H9 (cell line): ENCODE results near the gene ATG2B. TPM values are rescaled to one million over a fixed set of nuclear protein-coding genes. Genes with fewer than 3 reads are reported as not detected.

Source experiments
- DNase-seq: peaks from one replicate; pipeline ENCODE4 v3.0.0-alpha.2; 2017
- H2AFZ ChIP-seq: one replicate; pipeline ENCODE4 v1.6.1; 2013; ENCODE audit warnings: mild to moderate bottlenecking, low read length, control low read depth, moderate library complexity
- H2AK5ac ChIP-seq: 2 replicates; pipeline ENCODE4 v1.6.1; 2013; ENCODE audit warnings: low read length, control low read depth, mixed read lengths; ENCODE audit not compliant: insufficient read length
- H2BK120ac ChIP-seq: one replicate; pipeline ENCODE4 v1.6.1; 2013; ENCODE audit warnings: low read depth, mild to moderate bottlenecking, low read length, control low read depth, inconsistent platforms; ENCODE audit not compliant: poor library complexity, severe bottlenecking
- H2BK12ac ChIP-seq: 2 replicates; pipeline ENCODE4 v1.6.1; 2013; ENCODE audit warnings: low read length, control low read depth, mixed read lengths, low read depth; ENCODE audit not compliant: insufficient read length
- H2BK15ac ChIP-seq: 2 replicates; pipeline ENCODE4 v1.6.1; 2013; ENCODE audit warnings: low read depth, low read length, control low read depth
- H2BK20ac ChIP-seq: one replicate; pipeline ENCODE4 v1.6.1; 2013; ENCODE audit warnings: low read depth, mild to moderate bottlenecking, low read length, control low read depth, inconsistent platforms; ENCODE audit not compliant: poor library complexity, severe bottlenecking
- H2BK5ac ChIP-seq: 2 replicates; pipeline ENCODE4 v1.6.1; 2013; ENCODE audit warnings: low read length, control low read depth, mixed read lengths; ENCODE audit not compliant: insufficient read length
- H3K14ac ChIP-seq: 2 replicates; pipeline ENCODE4 v1.6.1; 2013; ENCODE audit warnings: low read length, control low read depth; ENCODE audit not compliant: insufficient read depth
- H3K18ac ChIP-seq: 2 replicates; pipeline ENCODE4 v1.6.1; 2013; ENCODE audit warnings: low read depth, mild to moderate bottlenecking, mixed read lengths, low read length, control low read depth; ENCODE audit not compliant: insufficient read length
- H3K23ac ChIP-seq: 2 replicates; pipeline ENCODE4 v1.6.1; 2013; ENCODE audit warnings: low read length, control low read depth, mixed read lengths, low read depth; ENCODE audit not compliant: insufficient read length
- H3K23me2 ChIP-seq: 2 replicates; pipeline ENCODE4 v1.6.1; 2013; ENCODE audit warnings: low read depth, mild to moderate bottlenecking, mixed read lengths, low read length, control low read depth; ENCODE audit not compliant: insufficient read length, poor library complexity, severe bottlenecking
- H3K27ac ChIP-seq: 2 replicates; pipeline ENCODE4 v1.5.1; 2013; ENCODE audit warnings: low read length, control low read depth, mixed read lengths, low read depth; ENCODE audit not compliant: insufficient read length
- H3K27me3 ChIP-seq: 2 replicates; pipeline ENCODE4 v1.6.1; 2013; ENCODE audit warnings: low read length, control low read depth, inconsistent platforms; ENCODE audit not compliant: insufficient read depth
- H3K4ac ChIP-seq: 2 replicates; pipeline ENCODE4 v1.6.1; 2013; ENCODE audit warnings: low read depth, mild to moderate bottlenecking, control low read depth, inconsistent platforms, low read length, moderate library complexity
- H3K4me1 ChIP-seq: 2 replicates; pipeline ENCODE4 v1.6.1; 2013; ENCODE audit warnings: low read length, control low read depth, inconsistent platforms; ENCODE audit not compliant: insufficient read depth
- H3K4me2 ChIP-seq: 2 replicates; pipeline ENCODE4 v1.6.1; 2013; ENCODE audit warnings: low read length, control low read depth, mixed read lengths; ENCODE audit not compliant: insufficient read length, insufficient read depth
- H3K56ac ChIP-seq: 2 replicates; pipeline ENCODE4 v1.6.1; 2013; ENCODE audit warnings: low read depth, mild to moderate bottlenecking, mixed read lengths, low read length, control low read depth; ENCODE audit not compliant: insufficient read length
- H3K79me1 ChIP-seq: 2 replicates; pipeline ENCODE4 v1.6.1; 2013; ENCODE audit warnings: low read depth, mild to moderate bottlenecking, moderate library complexity, low read length, control low read depth, inconsistent platforms; ENCODE audit not compliant: insufficient read depth, poor library complexity, severe bottlenecking
- H3K79me2 ChIP-seq: 2 replicates; pipeline ENCODE4 v1.6.1; 2013; ENCODE audit warnings: low read length, control low read depth, inconsistent platforms; ENCODE audit not compliant: insufficient read depth
- H3K9ac ChIP-seq: 2 replicates; pipeline ENCODE4 v1.6.1; 2013; ENCODE audit warnings: low read length, control low read depth, mixed read lengths; ENCODE audit not compliant: insufficient read length; ENCODE audit errors: extremely low read depth
- H3K9me3 ChIP-seq: one replicate; pipeline ENCODE4 v1.6.1; 2013; ENCODE audit warnings: low read depth, low read length, inconsistent platforms; ENCODE audit not compliant: control insufficient read depth
- H3T11ph ChIP-seq: one replicate; pipeline ENCODE4 v1.6.1; 2013; ENCODE audit warnings: mild to moderate bottlenecking, low read length, control low read depth, inconsistent platforms
- H4K20me1 ChIP-seq: one replicate; pipeline ENCODE4 v1.6.1; 2013; ENCODE audit not compliant: control insufficient read depth, insufficient read length, insufficient read depth
- H4K5ac ChIP-seq: 2 replicates; pipeline ENCODE4 v1.6.1; 2013; ENCODE audit warnings: low read depth, mild to moderate bottlenecking, mixed read lengths, low read length, control low read depth; ENCODE audit not compliant: insufficient read length
- H4K8ac ChIP-seq: replicated peaks from 2 replicates; pipeline ENCODE4 v1.6.1; 2013; ENCODE audit warnings: low read length, control low read depth, mixed read lengths, low read depth; ENCODE audit not compliant: insufficient read length
- H4K91ac ChIP-seq: 2 replicates; pipeline ENCODE4 v1.6.1; 2013; ENCODE audit warnings: low read depth, mild to moderate bottlenecking, moderate library complexity, mixed read lengths, low read length, control low read depth; ENCODE audit not compliant: insufficient read length
- H3K27ac Mint-ChIP-seq, 3 experiments: 2 replicates in 2 of 3; 3 replicates in 1 of 3; pipeline ENCODE4 v1.8.0; 2020 to 2021; ENCODE audit warnings: mixed read lengths in 3 of 3, mild to moderate bottlenecking in 1 of 3, moderate library complexity in 1 of 3
- H3K27me3 Mint-ChIP-seq: 2 replicates; pipeline ENCODE4 v1.8.0; 2021; ENCODE audit warnings: low read depth, mild to moderate bottlenecking, moderate library complexity, mixed read lengths
- H3K36me3 Mint-ChIP-seq, 3 experiments: 2 replicates in 2 of 3; 3 replicates in 1 of 3; pipeline ENCODE4 v1.8.0; 2020 to 2021; ENCODE audit warnings: low read depth in 3 of 3, mixed read lengths in 3 of 3; ENCODE audit not compliant: insufficient read depth in 1 of 3
- H3K4me1 Mint-ChIP-seq, 2 experiments: 2 replicates each; pipeline ENCODE4 v1.8.0; 2020; ENCODE audit warnings: mixed read lengths in 2 of 2
- H3K4me3 Mint-ChIP-seq, 2 experiments: 2 replicates in 1 of 2; 3 replicates in 1 of 2; pipeline ENCODE4 v1.8.0; 2020 to 2021; ENCODE audit warnings: mild to moderate bottlenecking in 2 of 2, mixed read lengths in 2 of 2, moderate library complexity in 1 of 2
- H3K9me3 Mint-ChIP-seq, 2 experiments: 2 replicates in 1 of 2; 3 replicates in 1 of 2; pipeline ENCODE4 v1.8.0; 2020; ENCODE audit warnings: mild to moderate bottlenecking in 2 of 2, mixed read lengths in 2 of 2, moderate library complexity in 1 of 2
- CTCF ChIP-seq: fragments of 200-600 bp; sonication (generic); conservative IDR thresholded peaks from 3 replicates; pipeline ENCODE4 v1.8.0; 2021; ENCODE audit warnings: antibody characterized with exemption, mild to moderate bottlenecking
- WGBS: extraction: QIAGEN DNeasy Blood & Tissue Kit; methylation state at CpG from one replicate; pipeline ENCODE4 v1.1.7; 2013; ENCODE audit warnings: missing lambda C conversion rate, low lambda C conversion rate, mixed read lengths; ENCODE audit not compliant: insufficient read length; ENCODE audit errors: extremely low coverage; 5-methylcytosine and 5-hydroxymethylcytosine counted together
- total RNA-seq: library from RNA; stranded (reverse); gene quantifications from 2 replicates; pipeline ENCODE4 v1.2.1, GENCODE V29; 2021

Gene ATG2B
- total RNA-seq, 1 experiment from 2014 or later: 12.6 TPM

- H2BK120ac ChIP-seq: no peak overlapping the region
- H4K5ac ChIP-seq: no peak overlapping the region
- no peak overlapping the region for H3K14ac ChIP-seq
- no peak overlapping the region for H3K27ac ChIP-seq
- no peak overlapping the region for H3K4me3 Mint-ChIP-seq
- WGBS: no CpG with 5 or more reads among the region's 5 CpGs
- no peaks in the 10 kb centered on the region for H3K36me3 Mint-ChIP-seq
- peaks cover 8 to 14% of the 10 kb centered on the region in 2 experiments; a peak in 4 of 5 replicates for H3K9me3 Mint-ChIP-seq
- H4K8ac ChIP-seq: no peak overlapping the region
- no peak overlapping the region for H2BK5ac ChIP-seq
- no peak overlapping the region for H2AK5ac ChIP-seq
- no peaks in the 10 kb centered on the region for H3K27me3 ChIP-seq
- H3K79me2 ChIP-seq: no peaks in the 10 kb centered on the region
- no peak overlapping the region for H2BK12ac ChIP-seq
- H3K23ac ChIP-seq: no peak overlapping the region
- H3K79me1 ChIP-seq: no peaks in the 10 kb centered on the region
- H2BK15ac ChIP-seq: no peak overlapping the region
- H2BK20ac ChIP-seq: no peak overlapping the region
- no peaks in the 10 kb centered on the region for H3K4me1 ChIP-seq
- no peak overlapping the region for H3K4me2 ChIP-seq
- no peak overlapping the region for H3K27ac Mint-ChIP-seq
- H3K27me3 Mint-ChIP-seq: peaks cover 9% of the 10 kb centered on the region
- H3K9me3 ChIP-seq: no peaks in the 10 kb centered on the region
- no peak for TF ChIP-seq CTCF
- H3K18ac ChIP-seq: no peak overlapping the region
- no peak overlapping the region for H2AFZ ChIP-seq
- no peak overlapping the region for H3T11ph ChIP-seq
- H3K4me1 Mint-ChIP-seq: no peaks in the 10 kb centered on the region
- H4K91ac ChIP-seq: no peak overlapping the region
- no peak overlapping the region for H3K9ac ChIP-seq
- no peak overlapping the region for H3K56ac ChIP-seq
- no peaks in the 10 kb centered on the region for H4K20me1 ChIP-seq
- no peaks in the 10 kb centered on the region for H3K23me2 ChIP-seq
- H3K4ac ChIP-seq: no peak overlapping the region
- no peak for DNase-seq
Observed at GRCh38 chr14:96243785-96244184, 119.4 kb downstream of the ATG2B start.
